GM23248 (cell line): ENCODE results near the gene ARHGAP26.

Experiments
- EZH2 ChIP-seq: fragments of 200-600 bp; sonication (generic); IDR thresholded peaks from 2 replicates; pipeline ENCODE4 v1.6.1; 2018; ENCODE audit warnings: antibody characterized with exemption, mild to moderate bottlenecking; ENCODE audit not compliant: insufficient read depth, poor library complexity, severe bottlenecking
- EZH2phosphoT487 ChIP-seq: fragments of 200-600 bp; sonication (generic); IDR thresholded peaks from 2 replicates; pipeline ENCODE4 v1.6.1; 2018; ENCODE audit warnings: antibody characterized with exemption, moderate library complexity, mild to moderate bottlenecking, low read depth; ENCODE audit not compliant: insufficient read depth

DNA sequence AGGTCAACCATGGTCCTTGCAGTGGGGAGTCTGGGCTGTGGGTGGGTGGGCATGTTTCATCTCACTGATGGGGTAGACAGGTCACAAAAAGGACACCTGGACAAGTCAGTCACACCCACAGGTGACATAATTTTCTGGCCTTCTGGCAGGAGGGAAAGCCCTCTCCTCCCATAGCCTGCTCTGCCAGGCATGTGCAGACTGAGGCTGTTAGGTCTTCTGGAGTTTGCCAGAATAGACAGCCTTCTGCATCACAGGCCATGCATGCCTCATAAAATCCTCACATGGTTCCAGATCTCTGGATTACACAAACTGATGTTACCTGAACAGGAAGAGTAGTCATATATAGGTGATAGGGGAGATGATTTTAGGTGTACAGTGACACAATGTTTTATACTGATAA, 49.1 kb downstream of the ARHGAP26 start:
- no peak for TF ChIP-seq EZH2
- TF ChIP-seq EZH2phosphoT487: no peak
